Neural cell (in vitro differentiated cells): ENCODE results near the gene SDK2. TPM values are rescaled to one million over a fixed set of nuclear protein-coding genes. Genes with fewer than 3 reads are reported as not detected.

Experiments used
- H2AFZ ChIP-seq: fragments of 200-600, 300-800 bp; sonication (generic), shearing (Covaris generic); 2 replicates; pipeline ENCODE4 v1.6.0; 2014; ENCODE audit warnings: low read depth, mild to moderate bottlenecking, antibody characterized with exemption, low read length, moderate library complexity
- H3F3A ChIP-seq: fragments of 200-600 bp; shearing (Covaris generic); 2 replicates; pipeline ENCODE4 v1.6.1; 2016; ENCODE audit warnings: mild to moderate bottlenecking, moderate library complexity, mixed read lengths, antibody characterized with exemption, low read length; ENCODE audit not compliant: insufficient read depth, poor library complexity, severe bottlenecking
- H3K27ac ChIP-seq: fragments of 200-600, 300-800 bp; sonication (generic), shearing (Covaris generic); 2 replicates; pipeline ENCODE4 v1.5.1; 2014; ENCODE audit warnings: mild to moderate bottlenecking, low read length, moderate library complexity
- H3K27me3 ChIP-seq: fragments of 300-800, 200-600 bp; sonication (generic), shearing (Covaris generic); 2 replicates; pipeline ENCODE4 v1.6.0; 2014; ENCODE audit warnings: mild to moderate bottlenecking, low read depth, low read length, moderate library complexity; ENCODE audit not compliant: insufficient read depth
- H3K36me3 ChIP-seq: fragments of 300-800, 200-600 bp; sonication (generic), shearing (Covaris generic); 2 replicates; pipeline ENCODE4 v1.5.1; 2014; ENCODE audit warnings: mild to moderate bottlenecking, antibody characterized with exemption, low read length, moderate library complexity; ENCODE audit not compliant: insufficient read depth
- H3K4me2 ChIP-seq: fragments of 300-800, 200-600 bp; sonication (generic), shearing (Covaris generic); 2 replicates; pipeline ENCODE4 v1.6.0; 2014; ENCODE audit warnings: mild to moderate bottlenecking, low read length
- H3K4me3 ChIP-seq: fragments of 300-800, 200-600 bp; sonication (generic), shearing (Covaris generic); 2 replicates; pipeline ENCODE4 v1.5.1; 2014; ENCODE audit warnings: mild to moderate bottlenecking, low read length, moderate library complexity
- H3K79me2 ChIP-seq: fragments of 200-600 bp; shearing (Covaris generic); replicated peaks from 2 replicates; pipeline ENCODE4 v1.6.0; 2014; ENCODE audit warnings: mild to moderate bottlenecking, low read length, moderate library complexity; ENCODE audit not compliant: insufficient read depth
- H3K9ac ChIP-seq: fragments of 300-800, 200-600 bp; sonication (generic), shearing (Covaris generic); 2 replicates; pipeline ENCODE4 v1.6.1; 2016; ENCODE audit warnings: mild to moderate bottlenecking, low read length, mixed read lengths
- H3K9me2 ChIP-seq: fragments of 200-600 bp; shearing (Covaris generic); 2 replicates; pipeline ENCODE4 v1.6.1; 2016; ENCODE audit warnings: mild to moderate bottlenecking, low read length, mixed read lengths; ENCODE audit not compliant: insufficient read depth
- H3K9me3 ChIP-seq: fragments of 200-600, 300-800 bp; sonication (generic), shearing (Covaris generic); 2 replicates; pipeline ENCODE4 v1.6.1; 2016; ENCODE audit warnings: mild to moderate bottlenecking, mixed run types, low read length, moderate library complexity, mixed read lengths
- H4K20me1 ChIP-seq: fragments of 200-600 bp; shearing (Covaris generic); 2 replicates; pipeline ENCODE4 v1.6.1; 2016; ENCODE audit warnings: mild to moderate bottlenecking, mixed run types; ENCODE audit not compliant: insufficient read depth
- EP300 ChIP-seq: fragments of 450-650 bp; conservative IDR thresholded peaks from 2 replicates; pipeline ENCODE4 v1.6.1; 2014; ENCODE audit warnings: antibody characterized with exemption, mild to moderate bottlenecking, moderate library complexity; ENCODE audit not compliant: poor library complexity, severe bottlenecking
- EZH2 ChIP-seq: fragments of 200-600, 300-800 bp; shearing (Covaris generic), sonication (generic); IDR thresholded peaks from 2 replicates; pipeline ENCODE4 v1.6.1; 2014; ENCODE audit warnings: antibody characterized with exemption, low read length, borderline replicate concordance, mild to moderate bottlenecking; ENCODE audit not compliant: insufficient read depth, poor library complexity, severe bottlenecking
- MXI1 ChIP-seq: fragments of 450-650 bp; conservative IDR thresholded peaks from 2 replicates; pipeline ENCODE4 v1.6.1; 2014; ENCODE audit warnings: antibody characterized with exemption, mild to moderate bottlenecking; ENCODE audit not compliant: poor library complexity, severe bottlenecking
- POLR2AphosphoS5 ChIP-seq: IDR thresholded peaks from 2 replicates; pipeline ENCODE4 v1.6.1; 2012
- RAD21 ChIP-seq: fragments of 450-650 bp; conservative IDR thresholded peaks from 2 replicates; pipeline ENCODE4 v1.6.1; 2014; ENCODE audit warnings: antibody characterized with exemption, mild to moderate bottlenecking, moderate library complexity
- SMC3 ChIP-seq: fragments of 450-650 bp; conservative IDR thresholded peaks from 2 replicates; pipeline ENCODE4 v1.6.1; 2014; ENCODE audit warnings: antibody characterized with exemption, mild to moderate bottlenecking, moderate library complexity; ENCODE audit not compliant: poor library complexity
- TAF1 ChIP-seq: IDR thresholded peaks from 2 replicates; pipeline ENCODE4 v1.6.1; 2012; ENCODE audit warnings: low read depth
- polyA plus RNA-seq: library from polyadenylated mRNA; depleted of rRNA; stranded (reverse); fragments of >200 nt; gene quantifications from 2 replicates; pipeline ENCODE4 v1.2.3, GENCODE V29; 2014
- TF ChIP-seq, protein P1 (sequence below): fragments of 450-650 bp; IDR thresholded peaks from 2 replicates; pipeline ENCODE4 v1.5.1; 2014; ENCODE audit warnings: antibody characterized with exemption, mild to moderate bottlenecking, moderate library complexity; ENCODE audit not compliant: poor library complexity, severe bottlenecking
- TF ChIP-seq, protein P2 (sequence below): IDR thresholded peaks from 2 replicates; pipeline ENCODE4 v1.6.1; 2012; ENCODE audit warnings: borderline replicate concordance

Gene SDK2
- polyA plus RNA-seq, 1 donor from 2014 or later, result 0.73 TPM

DNA sequence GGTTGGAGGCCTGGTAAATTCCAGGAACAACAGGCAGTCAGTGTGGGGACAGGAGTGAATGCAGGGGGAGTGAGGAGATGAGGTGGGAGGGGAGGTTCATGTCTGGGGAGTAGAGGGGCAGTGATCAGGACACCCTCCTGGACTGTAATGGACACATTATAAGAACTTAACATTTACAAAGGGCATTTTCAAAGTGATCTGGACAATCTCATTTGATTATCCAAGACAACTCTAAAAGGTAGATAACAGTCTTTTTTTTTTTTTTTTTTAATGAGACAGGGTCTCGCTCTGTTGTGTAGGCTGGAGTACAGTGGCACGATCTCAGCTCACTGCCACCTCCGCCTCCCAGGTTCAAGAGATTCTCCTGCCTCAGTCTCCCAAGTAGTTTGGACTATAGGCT lies 5.7 kb downstream of the SDK2 start:
- Histone ChIP-seq H3K4me3 (no peak overlapping the region), H4K20me1 (no peaks in the 10 kb centered on the region), H3F3A (peaks cover 3% of the 10 kb centered on the region), H3K9me3 (no peaks in the 10 kb centered on the region), H3K27me3 (no peaks in the 10 kb centered on the region), H3K4me2 (no peak overlapping the region), H3K79me2 (peaks cover 79% of the 10 kb centered on the region), H3K9ac (no peak overlapping the region), H3K36me3 (no peaks in the 10 kb centered on the region), H3K27ac (no peak overlapping the region), H3K9me2 (no peaks in the 10 kb centered on the region), H2AFZ (no peak overlapping the region)
- no peak for TF ChIP-seq EP300
- TF ChIP-seq, protein P1, sequence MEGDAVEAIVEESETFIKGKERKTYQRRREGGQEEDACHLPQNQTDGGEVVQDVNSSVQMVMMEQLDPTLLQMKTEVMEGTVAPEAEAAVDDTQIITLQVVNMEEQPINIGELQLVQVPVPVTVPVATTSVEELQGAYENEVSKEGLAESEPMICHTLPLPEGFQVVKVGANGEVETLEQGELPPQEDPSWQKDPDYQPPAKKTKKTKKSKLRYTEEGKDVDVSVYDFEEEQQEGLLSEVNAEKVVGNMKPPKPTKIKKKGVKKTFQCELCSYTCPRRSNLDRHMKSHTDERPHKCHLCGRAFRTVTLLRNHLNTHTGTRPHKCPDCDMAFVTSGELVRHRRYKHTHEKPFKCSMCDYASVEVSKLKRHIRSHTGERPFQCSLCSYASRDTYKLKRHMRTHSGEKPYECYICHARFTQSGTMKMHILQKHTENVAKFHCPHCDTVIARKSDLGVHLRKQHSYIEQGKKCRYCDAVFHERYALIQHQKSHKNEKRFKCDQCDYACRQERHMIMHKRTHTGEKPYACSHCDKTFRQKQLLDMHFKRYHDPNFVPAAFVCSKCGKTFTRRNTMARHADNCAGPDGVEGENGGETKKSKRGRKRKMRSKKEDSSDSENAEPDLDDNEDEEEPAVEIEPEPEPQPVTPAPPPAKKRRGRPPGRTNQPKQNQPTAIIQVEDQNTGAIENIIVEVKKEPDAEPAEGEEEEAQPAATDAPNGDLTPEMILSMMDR, result no peak
- no peak for TF ChIP-seq SMC3
- no peak for TF ChIP-seq TAF1
- TF ChIP-seq, protein P2, sequence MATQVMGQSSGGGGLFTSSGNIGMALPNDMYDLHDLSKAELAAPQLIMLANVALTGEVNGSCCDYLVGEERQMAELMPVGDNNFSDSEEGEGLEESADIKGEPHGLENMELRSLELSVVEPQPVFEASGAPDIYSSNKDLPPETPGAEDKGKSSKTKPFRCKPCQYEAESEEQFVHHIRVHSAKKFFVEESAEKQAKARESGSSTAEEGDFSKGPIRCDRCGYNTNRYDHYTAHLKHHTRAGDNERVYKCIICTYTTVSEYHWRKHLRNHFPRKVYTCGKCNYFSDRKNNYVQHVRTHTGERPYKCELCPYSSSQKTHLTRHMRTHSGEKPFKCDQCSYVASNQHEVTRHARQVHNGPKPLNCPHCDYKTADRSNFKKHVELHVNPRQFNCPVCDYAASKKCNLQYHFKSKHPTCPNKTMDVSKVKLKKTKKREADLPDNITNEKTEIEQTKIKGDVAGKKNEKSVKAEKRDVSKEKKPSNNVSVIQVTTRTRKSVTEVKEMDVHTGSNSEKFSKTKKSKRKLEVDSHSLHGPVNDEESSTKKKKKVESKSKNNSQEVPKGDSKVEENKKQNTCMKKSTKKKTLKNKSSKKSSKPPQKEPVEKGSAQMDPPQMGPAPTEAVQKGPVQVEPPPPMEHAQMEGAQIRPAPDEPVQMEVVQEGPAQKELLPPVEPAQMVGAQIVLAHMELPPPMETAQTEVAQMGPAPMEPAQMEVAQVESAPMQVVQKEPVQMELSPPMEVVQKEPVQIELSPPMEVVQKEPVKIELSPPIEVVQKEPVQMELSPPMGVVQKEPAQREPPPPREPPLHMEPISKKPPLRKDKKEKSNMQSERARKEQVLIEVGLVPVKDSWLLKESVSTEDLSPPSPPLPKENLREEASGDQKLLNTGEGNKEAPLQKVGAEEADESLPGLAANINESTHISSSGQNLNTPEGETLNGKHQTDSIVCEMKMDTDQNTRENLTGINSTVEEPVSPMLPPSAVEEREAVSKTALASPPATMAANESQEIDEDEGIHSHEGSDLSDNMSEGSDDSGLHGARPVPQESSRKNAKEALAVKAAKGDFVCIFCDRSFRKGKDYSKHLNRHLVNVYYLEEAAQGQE, result no peak
- TF ChIP-seq RAD21, result no peak
- TF ChIP-seq POLR2AphosphoS5, result no peak
- no peak for TF ChIP-seq MXI1
- no peak for TF ChIP-seq EZH2

DNA sequence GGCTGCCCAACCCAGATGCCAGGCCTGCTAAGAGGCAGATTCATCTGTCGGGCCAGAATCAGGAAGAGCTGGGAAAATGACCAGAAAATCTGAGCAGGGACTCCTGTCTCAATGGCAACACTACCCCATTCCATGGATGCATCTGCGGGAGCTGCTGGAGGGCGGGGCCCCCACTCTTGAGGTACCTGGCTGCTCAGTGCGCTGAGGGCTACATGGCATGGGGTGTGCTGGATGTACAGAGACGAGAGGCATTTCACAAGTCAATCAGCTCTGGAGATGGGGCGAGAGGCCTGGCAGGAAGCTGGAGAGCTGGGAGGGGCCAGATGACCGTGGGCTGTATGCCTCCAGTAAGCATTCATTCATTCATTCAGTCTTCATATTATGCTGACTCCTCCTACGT lies 6.4 kb downstream of the SDK2 start:
- Histone ChIP-seq H3K36me3 (no peaks in the 10 kb centered on the region), H3F3A (no peaks in the 10 kb centered on the region), H3K9me3 (no peaks in the 10 kb centered on the region), H2AFZ (no peak overlapping the region), H3K4me3 (no peak overlapping the region), H4K20me1 (no peaks in the 10 kb centered on the region), H3K79me2 (peaks cover 84% of the 10 kb centered on the region), H3K9ac (no peak overlapping the region), H3K27ac (no peak overlapping the region), H3K4me2 (no peak overlapping the region), H3K27me3 (no peaks in the 10 kb centered on the region), H3K9me2 (no peaks in the 10 kb centered on the region)
- TF ChIP-seq MXI1, result no peak
- TF ChIP-seq, protein P2, result no peak
- TF ChIP-seq, protein P1, result no peak
- no peak for TF ChIP-seq SMC3
- no peak for TF ChIP-seq EZH2
- TF ChIP-seq POLR2AphosphoS5, result no peak
- TF ChIP-seq TAF1, result no peak
- no peak for TF ChIP-seq EP300
- no peak for TF ChIP-seq RAD21
